Breast epithelium (tissue), 3 donors: Measurements from ENCODE around the gene SLC25A21.

Source experiments
- CTCF ChIP-seq, 3 donors: fragments of 450-650 bp; IDR thresholded peaks; one replicate each; pipeline ENCODE4 v1.5.1; 2016 to 2017; ENCODE audit warnings: antibody characterized with exemption in 3 of 3, mild to moderate bottlenecking in 3 of 3, moderate library complexity in 3 of 3
- POLR2A ChIP-seq: fragments of 450-650 bp; IDR thresholded peaks from one replicate; pipeline ENCODE4 v1.6.1; 2016; ENCODE audit warnings: antibody characterized with exemption, mild to moderate bottlenecking, moderate library complexity
- POLR2AphosphoS5 ChIP-seq, 3 donors: sonication (generic); formaldehyde crosslinking; IDR thresholded peaks; one replicate each; pipeline ENCODE4 v1.6.1; 2017; ENCODE audit warnings: antibody characterized with exemption in 3 of 3

- TF ChIP-seq CTCF (IDR thresholded peaks at IDR 0.05) (no peak), POLR2A (no peak), POLR2AphosphoS5 (IDR thresholded peaks at IDR 0.05) (no peak)
Measured at GRCh38 chr14:36880276-36880675, 292.1 kb downstream of the SLC25A21 start.
